ENCODE results near the gene AGAP1. TPM values are rescaled to one million over a fixed set of nuclear protein-coding genes. Genes with fewer than 3 reads are reported as not detected.

Gene AGAP1
- total RNA-seq, 6 experiments from 2014 or later = 14.1 to 16.0 (median 15.1) TPM

DNA sequence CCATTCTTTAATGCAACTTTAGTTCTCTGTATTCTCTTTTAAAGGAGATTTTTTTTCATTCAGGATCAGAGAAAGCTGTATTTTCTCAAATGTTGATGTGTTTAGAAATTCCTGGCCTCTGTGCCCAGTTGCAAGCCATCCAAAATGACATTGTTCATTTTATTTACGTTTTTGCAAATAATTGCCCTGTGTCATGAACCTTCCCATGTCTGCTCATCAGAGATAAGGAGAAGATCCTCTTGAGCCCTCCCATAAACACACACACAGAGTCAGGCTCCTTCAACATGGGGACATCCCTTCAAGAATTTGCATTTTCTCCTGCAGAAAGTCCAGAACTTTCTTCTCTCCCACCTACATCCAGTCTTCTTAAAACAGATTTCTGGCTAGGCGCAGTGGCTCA lies 415.5 kb downstream of the AGAP1 start:
- no peak overlapping the region for H3K4me3 Mint-ChIP-seq
- peaks cover under 1% of the 10 kb centered on the region; the same call in 1 of the 2 replicates for H3K27me3 Mint-ChIP-seq (ENCODE audit: insufficient read depth)
- no peaks in the 10 kb centered on the region for H3K9me3 Mint-ChIP-seq
- H3K27ac Mint-ChIP-seq = no peak overlapping the region
- peaks cover 4% of the 10 kb centered on the region for H3K36me3 Mint-ChIP-seq (ENCODE audit: low read depth)
- DNase-seq = no peak
- TF ChIP-seq CTCF (IDR thresholded peaks at IDR 0.05) = no peak
- no peaks in the 10 kb centered on the region for H3K4me1 Mint-ChIP-seq (ENCODE audit: low read depth)

- no peak for DNase-seq
- peaks cover 4% of the 10 kb centered on the region; the same call in 1 of the 2 replicates for H3K27me3 Mint-ChIP-seq (ENCODE audit: insufficient read depth)
- H3K4me1 Mint-ChIP-seq (ENCODE audit: low read depth) = no peaks in the 10 kb centered on the region
- H3K9me3 Mint-ChIP-seq = no peaks in the 10 kb centered on the region; the same call in 1 of the 2 replicates
- H3K27ac Mint-ChIP-seq = no peak overlapping the region
- H3K4me3 Mint-ChIP-seq = no peak overlapping the region
- H3K36me3 Mint-ChIP-seq (ENCODE audit: low read depth) = peaks cover 11% of the 10 kb centered on the region
- no peak for TF ChIP-seq CTCF (IDR thresholded peaks at IDR 0.05)
Measured at GRCh38 chr2:235910067-235910466, 416.2 kb downstream of the AGAP1 start.

DNA sequence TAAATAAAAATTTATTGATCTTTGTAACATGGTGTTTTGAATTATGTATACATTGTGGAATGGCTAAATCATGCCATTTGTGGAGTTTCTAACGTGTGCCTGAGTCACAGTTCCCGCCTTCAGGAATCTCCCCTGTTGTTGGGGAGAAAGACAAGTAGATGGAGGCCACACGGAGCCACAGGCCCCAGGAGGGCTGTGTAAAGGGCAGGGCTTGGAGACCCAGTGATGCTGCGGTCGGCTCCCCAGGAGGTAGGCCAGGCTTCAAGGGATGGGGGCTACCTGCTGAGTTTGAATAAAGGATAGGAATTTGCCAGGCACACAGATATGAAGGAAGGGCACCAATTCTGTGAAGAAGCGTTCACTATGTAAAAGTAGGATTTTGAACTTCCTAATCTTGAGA lies 417.3 kb downstream of the AGAP1 start:
- Mint-ChIP-seq H3K4me1 (ENCODE audit: low read depth) (no peaks in the 10 kb centered on the region), H3K9me3 (no peaks in the 10 kb centered on the region; the same call in 1 of the 2 replicates), H3K27ac (no peak overlapping the region), H3K4me3 (no peak overlapping the region), H3K36me3 (ENCODE audit: low read depth) (peaks cover 22% of the 10 kb centered on the region), H3K27me3 (ENCODE audit: insufficient read depth) (peaks cover 4% of the 10 kb centered on the region; the same call in 1 of the 2 replicates)
- no peak for DNase-seq
- no peak for TF ChIP-seq CTCF (IDR thresholded peaks at IDR 0.05)

GRCh38 chr2:235911633-235912233 lies 417.9 kb downstream of the AGAP1 start:
- Mint-ChIP-seq H3K9me3 (no peaks in the 10 kb centered on the region; the same call in 1 of the 2 replicates), H3K36me3 (ENCODE audit: low read depth) (peaks cover 26% of the 10 kb centered on the region), H3K27ac (no peak overlapping the region), H3K4me1 (ENCODE audit: low read depth) (no peaks in the 10 kb centered on the region), H3K27me3 (ENCODE audit: insufficient read depth) (peaks cover 4% of the 10 kb centered on the region; the same call in 1 of the 2 replicates), H3K4me3 (no peak overlapping the region)
- TF ChIP-seq CTCF (IDR thresholded peaks at IDR 0.05) = no peak
- no peak for DNase-seq

DNA sequence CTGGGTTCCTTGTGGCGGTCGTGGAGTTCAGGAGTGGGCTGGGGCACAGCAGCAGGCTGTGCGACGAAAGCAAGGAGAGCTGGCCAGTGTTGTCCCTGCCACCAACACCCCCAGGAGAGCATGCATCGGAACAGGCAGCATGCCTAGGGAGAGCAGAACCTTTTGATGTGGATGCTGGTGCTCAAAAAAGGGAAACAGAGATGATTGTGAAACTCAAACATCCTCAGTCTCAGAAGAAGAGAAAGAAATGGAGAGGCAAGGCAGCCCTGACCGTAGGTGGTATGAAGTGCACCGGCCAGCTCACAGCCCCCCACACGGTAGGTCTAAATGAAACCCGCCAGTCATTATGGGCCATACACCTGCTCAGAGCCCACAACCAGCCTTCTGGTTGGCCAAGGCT lies 420.9 kb downstream of the AGAP1 start:
- no peak overlapping the region for H3K27ac Mint-ChIP-seq
- H3K4me1 Mint-ChIP-seq (ENCODE audit: low read depth) = no peaks in the 10 kb centered on the region
- TF ChIP-seq CTCF (IDR thresholded peaks at IDR 0.05) = no peak
- H3K36me3 Mint-ChIP-seq (ENCODE audit: low read depth) = peaks cover 26% of the 10 kb centered on the region
- no peaks in the 10 kb centered on the region; the same call in 1 of the 2 replicates for H3K9me3 Mint-ChIP-seq
- DNase-seq = no peak
- H3K4me3 Mint-ChIP-seq = no peak overlapping the region
- H3K27me3 Mint-ChIP-seq (ENCODE audit: insufficient read depth) = peaks cover 4% of the 10 kb centered on the region; the same call in 1 of the 2 replicates

Measured in HFFc6 (cell line).